MM.1S (cell line): ENCODE measurements around the gene FAM149B1.

ENCODE experiments used
- DNase-seq: peaks from one replicate; pipeline ENCODE4 v3.0.0-alpha.2; 2015
- H2AFZ ChIP-seq: fragments of 300-600 bp; sonication (generic); 2 replicates; pipeline ENCODE4 v1.6.0; 2016; ENCODE audit warnings: antibody characterized with exemption, low read length
- H3F3A ChIP-seq: fragments of 300-600 bp; sonication (generic); 2 replicates; pipeline ENCODE4 v1.6.1; 2016; ENCODE audit warnings: mild to moderate bottlenecking, antibody characterized with exemption, low read length, moderate library complexity, mixed read lengths; ENCODE audit not compliant: insufficient read depth
- H3K27ac ChIP-seq: fragments of 300-600 bp; sonication (generic); 2 replicates; pipeline ENCODE4 v1.5.1; 2016; ENCODE audit warnings: mild to moderate bottlenecking, low read length
- H3K27me3 ChIP-seq: fragments of 300-600 bp; sonication (generic); replicated peaks from 2 replicates; pipeline ENCODE4 v1.6.0; 2016; ENCODE audit warnings: low read length; ENCODE audit not compliant: insufficient read depth
- H3K36me3 ChIP-seq: fragments of 300-600 bp; sonication (generic); replicated peaks from 2 replicates; pipeline ENCODE4 v1.6.1; 2016; ENCODE audit warnings: mild to moderate bottlenecking, low read length, mixed read lengths; ENCODE audit not compliant: insufficient read depth
- H3K4me1 ChIP-seq: fragments of 300-600 bp; sonication (generic); 2 replicates; pipeline ENCODE4 v1.6.1; 2016; ENCODE audit warnings: low read length, mixed read lengths
- H3K4me2 ChIP-seq: fragments of 300-600 bp; sonication (generic); 2 replicates; pipeline ENCODE4 v1.6.0; 2016; ENCODE audit warnings: low read depth, low read length
- H3K4me3 ChIP-seq: fragments of 300-600 bp; sonication (generic); 2 replicates; pipeline ENCODE4 v1.5.1; 2016; ENCODE audit warnings: low read length, mixed read lengths
- H3K79me2 ChIP-seq: fragments of 300-600 bp; sonication (generic); 2 replicates; pipeline ENCODE4 v1.6.1; 2016; ENCODE audit warnings: mixed run types, low read length, mixed read lengths
- H3K9ac ChIP-seq: fragments of 300-600 bp; sonication (generic); 2 replicates; pipeline ENCODE4 v1.6.1; 2016; ENCODE audit warnings: low read length, mixed read lengths
- H3K9me2 ChIP-seq: fragments of 300-600 bp; sonication (generic); replicated peaks from 2 replicates; pipeline ENCODE4 v1.6.1; 2016; ENCODE audit warnings: mild to moderate bottlenecking, low read length, mixed read lengths; ENCODE audit not compliant: insufficient read depth
- H3K9me3 ChIP-seq: fragments of 300-600 bp; sonication (generic); replicated peaks from 2 replicates; pipeline ENCODE4 v1.6.1; 2016; ENCODE audit warnings: mild to moderate bottlenecking, low read length, mixed read lengths; ENCODE audit not compliant: insufficient read depth
- H4K20me1 ChIP-seq: fragments of 300-600 bp; sonication (generic); 2 replicates; pipeline ENCODE4 v1.6.1; 2016; ENCODE audit warnings: mild to moderate bottlenecking, low read length, moderate library complexity, mixed read lengths; ENCODE audit not compliant: insufficient read depth
- EZH2 ChIP-seq: fragments of 300-600 bp; sonication (generic); optimal IDR thresholded peaks from 2 replicates; pipeline ENCODE3; 2017; ENCODE audit warnings: low read depth, mild to moderate bottlenecking, antibody characterized with exemption, low read length, mixed read lengths
- EZH2phosphoT487 ChIP-seq: fragments of 300-600 bp; sonication (generic); IDR thresholded peaks from 2 replicates; pipeline ENCODE4 v1.6.1; 2018; ENCODE audit warnings: antibody characterized with exemption, low read length
- TF ChIP-seq, protein P1 (sequence below): fragments of 300-600 bp; sonication (generic); IDR thresholded peaks from 2 replicates; pipeline ENCODE4 v1.5.1; 2016; ENCODE audit warnings: antibody characterized with exemption, low read length, mixed read lengths

Gene FAM149B1

DNA sequence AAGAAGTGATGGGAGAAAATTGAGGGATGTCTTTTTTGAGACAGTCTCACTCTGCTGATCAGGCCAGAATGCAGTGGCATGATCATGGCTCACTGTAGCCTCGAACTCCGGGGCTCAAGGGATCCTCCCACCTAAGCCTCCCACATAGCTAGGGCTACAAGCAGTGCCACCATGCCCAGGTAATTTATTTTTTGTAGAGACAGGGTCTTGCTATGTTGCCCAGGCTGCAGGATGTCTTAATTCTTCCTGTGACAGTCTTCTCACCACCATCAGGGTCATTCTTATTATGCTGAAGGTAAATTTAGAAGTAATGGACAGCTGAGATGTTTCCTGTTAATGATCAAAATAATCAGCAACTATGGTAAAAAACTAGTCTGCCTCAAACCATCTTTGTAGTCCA lies 72.0 kb downstream of the FAM149B1 start:
- Histone ChIP-seq H3K4me2 (no peak overlapping the region), H3F3A (peaks cover 5% of the 10 kb centered on the region; the same call in 1 of the 2 replicates), H3K27ac (no peak overlapping the region), H3K9me3 (no peaks in the 10 kb centered on the region), H2AFZ (no peak overlapping the region), H3K27me3 (no peaks in the 10 kb centered on the region), H3K9me2 (no peaks in the 10 kb centered on the region), H3K9ac (no peak overlapping the region), H3K4me1 (peaks cover 13% of the 10 kb centered on the region), H3K36me3 (peaks cover 18% of the 10 kb centered on the region), H3K79me2 (peaks cover 48% of the 10 kb centered on the region), H3K4me3 (no peak overlapping the region), H4K20me1 (0 out of 2 replicates have a peak, but pooled peaks cover 9% of the 10 kb centered on the region)
- DNase-seq = no peak
- TF ChIP-seq EZH2phosphoT487 (no peak), EZH2 (no peak)
- TF ChIP-seq, protein P1, sequence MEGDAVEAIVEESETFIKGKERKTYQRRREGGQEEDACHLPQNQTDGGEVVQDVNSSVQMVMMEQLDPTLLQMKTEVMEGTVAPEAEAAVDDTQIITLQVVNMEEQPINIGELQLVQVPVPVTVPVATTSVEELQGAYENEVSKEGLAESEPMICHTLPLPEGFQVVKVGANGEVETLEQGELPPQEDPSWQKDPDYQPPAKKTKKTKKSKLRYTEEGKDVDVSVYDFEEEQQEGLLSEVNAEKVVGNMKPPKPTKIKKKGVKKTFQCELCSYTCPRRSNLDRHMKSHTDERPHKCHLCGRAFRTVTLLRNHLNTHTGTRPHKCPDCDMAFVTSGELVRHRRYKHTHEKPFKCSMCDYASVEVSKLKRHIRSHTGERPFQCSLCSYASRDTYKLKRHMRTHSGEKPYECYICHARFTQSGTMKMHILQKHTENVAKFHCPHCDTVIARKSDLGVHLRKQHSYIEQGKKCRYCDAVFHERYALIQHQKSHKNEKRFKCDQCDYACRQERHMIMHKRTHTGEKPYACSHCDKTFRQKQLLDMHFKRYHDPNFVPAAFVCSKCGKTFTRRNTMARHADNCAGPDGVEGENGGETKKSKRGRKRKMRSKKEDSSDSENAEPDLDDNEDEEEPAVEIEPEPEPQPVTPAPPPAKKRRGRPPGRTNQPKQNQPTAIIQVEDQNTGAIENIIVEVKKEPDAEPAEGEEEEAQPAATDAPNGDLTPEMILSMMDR = no peak

DNA sequence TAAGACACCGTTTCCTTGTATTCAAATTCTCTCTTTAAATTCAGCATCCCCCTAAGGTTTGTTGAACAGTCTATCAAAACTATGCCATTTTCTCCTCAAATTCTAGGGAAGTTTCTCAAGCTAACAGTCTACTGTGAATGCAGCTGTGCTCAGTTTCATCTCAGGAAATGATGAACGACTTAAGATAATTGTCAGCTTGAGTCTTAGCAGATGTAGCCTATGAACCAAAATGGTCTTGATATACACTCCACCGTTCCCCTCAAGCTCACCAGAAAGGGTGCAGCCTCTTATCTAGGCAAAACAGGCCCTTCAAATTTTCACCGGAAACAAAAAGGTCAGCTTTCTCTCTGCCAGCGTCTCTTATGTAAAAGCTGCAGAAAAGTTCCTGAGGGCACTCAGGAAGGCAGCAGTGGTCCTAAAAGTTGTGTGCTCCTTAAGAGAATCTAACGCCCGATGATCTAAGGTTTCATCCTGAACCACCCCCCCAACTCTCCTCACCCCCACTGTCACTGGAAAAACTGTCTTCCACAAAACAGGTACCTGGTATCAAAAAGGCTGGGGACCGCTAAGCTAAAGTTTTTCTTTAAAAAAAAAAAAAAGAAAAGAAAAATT lies 77.1 kb downstream of the FAM149B1 start:
- Histone ChIP-seq H3K4me1 (peaks cover 25% of the 10 kb centered on the region), H3K4me2 (peak overlapping the region; percentile 83), H3K9ac (peak overlapping the region; percentile 95; the same call in 1 of the 2 replicates), H3K9me3 (no peaks in the 10 kb centered on the region), H3K79me2 (peaks cover 68% of the 10 kb centered on the region), H4K20me1 (0 out of 2 replicates have a peak, but pooled peaks cover 9% of the 10 kb centered on the region), H3K4me3 (peak overlapping the region; percentile 88; the same call in 1 of the 2 replicates), H3K36me3 (peaks cover 18% of the 10 kb centered on the region), H2AFZ (no peak overlapping the region), H3K27me3 (no peaks in the 10 kb centered on the region), H3K27ac (no peak overlapping the region), H3K9me2 (no peaks in the 10 kb centered on the region), H3F3A (peaks cover 31% of the 10 kb centered on the region)
- TF ChIP-seq EZH2phosphoT487 (no peak), EZH2 (no peak)
- TF ChIP-seq, protein P1 = no peak
- DNase-seq = peak; percentile 21

DNA sequence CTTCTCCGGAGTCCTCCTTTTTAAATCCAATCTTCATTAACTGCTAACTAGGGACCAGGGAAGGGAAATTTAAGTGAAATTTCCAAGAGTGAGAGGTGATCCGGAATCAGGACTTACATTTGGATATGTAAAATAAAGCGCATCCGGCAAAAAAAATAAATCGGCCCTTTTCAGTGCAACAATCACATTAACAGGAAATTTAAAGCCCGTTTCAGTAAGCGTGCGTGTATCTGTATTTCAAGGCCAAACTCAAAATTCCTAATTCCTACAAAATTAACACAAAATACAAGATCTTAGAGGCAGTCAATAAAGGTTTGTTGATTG lies 78.4 kb downstream of the FAM149B1 start:
- Histone ChIP-seq H3K4me1 (peaks cover 28% of the 10 kb centered on the region), H3K79me2 (peaks cover 71% of the 10 kb centered on the region), H3K36me3 (peaks cover 18% of the 10 kb centered on the region), H3K27ac (peak overlapping the region; percentile 94; the same call in 1 of the 2 replicates), H3K9me3 (no peaks in the 10 kb centered on the region), H3K4me2 (peak overlapping the region; percentile 83), H2AFZ (peak overlapping the region; percentile 53; the same call in 1 of the 2 replicates), H3K9ac (peak overlapping the region; percentile 95), H3K4me3 (peak overlapping the region; percentile 88), H3K27me3 (no peaks in the 10 kb centered on the region), H3F3A (peaks cover 35% of the 10 kb centered on the region), H4K20me1 (0 out of 2 replicates have a peak, but pooled peaks cover 9% of the 10 kb centered on the region), H3K9me2 (no peaks in the 10 kb centered on the region)
- peak; percentile 17 for DNase-seq
- TF ChIP-seq EZH2 = no peak
- no peak for TF ChIP-seq EZH2phosphoT487
